IMR-90 (cell line): ENCODE data around the gene POLRMT. TPM values are rescaled to one million over a fixed set of nuclear protein-coding genes. Genes with fewer than 3 reads are reported as not detected.

Experiments used
- ATAC-seq: fragments of 200-7000 bp; cut with Tn5 transposase; 2 replicates; pipeline ENCODE4 v1.9.1; 2020; ENCODE audit warnings: low read depth, mild to moderate bottlenecking, moderate library complexity
- BruUV-seq: library from RNA; stranded (reverse); fragments of 400-500 nt; replicated peaks from 2 replicates; lab custom pipeline; 2021; lab: Mats Ljungman, UMichigan
- CTCF ChIA-PET: fragments of 300-600 bp; formaldehyde crosslinking; extraction: SDS; loops from one replicate; lab custom pipeline; 2021; ENCODE audit warnings: antibody characterized with exemption; lab: Yijun Ruan, JAX
- POLR2A ChIA-PET: fragments of 300-600 bp; sonication (Branson Sonifier 250); formaldehyde crosslinking; loops from one replicate; lab custom pipeline; 2022; ENCODE audit warnings: antibody characterized with exemption; ENCODE audit not compliant: unreplicated experiment; lab: Charles Lee
- DNase-seq: peaks from one replicate; pipeline ENCODE4 v3.0.0; 2013
- H2AFZ ChIP-seq: replicated peaks from 2 replicates; pipeline ENCODE3; 2013; ENCODE audit warnings: low read length, mild to moderate bottlenecking; ENCODE audit not compliant: poor library complexity
- H2AK5ac ChIP-seq: 2 replicates; pipeline ENCODE4 v1.6.1; 2013; ENCODE audit warnings: low read depth, low read length, inconsistent platforms
- H2AK9ac ChIP-seq: replicated peaks from 2 replicates; pipeline ENCODE3; 2013; ENCODE audit warnings: mild to moderate bottlenecking, low read depth, low read length, moderate library complexity; ENCODE audit not compliant: poor library complexity
- H2BK120ac ChIP-seq: 2 replicates; pipeline ENCODE4 v1.6.1; 2013; ENCODE audit warnings: low read depth, low read length, inconsistent platforms
- H2BK15ac ChIP-seq: 3 replicates; pipeline ENCODE4 v1.6.1; 2013; ENCODE audit warnings: low read depth, low read length, inconsistent platforms
- H2BK20ac ChIP-seq: 2 replicates; pipeline ENCODE4 v1.6.1; 2013; ENCODE audit warnings: low read depth, mild to moderate bottlenecking, inconsistent platforms, low read length, moderate library complexity
- H2BK5ac ChIP-seq: 2 replicates; pipeline ENCODE4 v1.6.1; 2013; ENCODE audit warnings: mild to moderate bottlenecking, low read depth, low read length, inconsistent platforms; ENCODE audit not compliant: poor library complexity, severe bottlenecking
- H3K14ac ChIP-seq: replicated peaks from 2 replicates; pipeline ENCODE4 v1.6.1; 2013; ENCODE audit warnings: low read depth, low read length, inconsistent platforms
- H3K18ac ChIP-seq: 2 replicates; pipeline ENCODE4 v1.6.1; 2013; ENCODE audit warnings: low read depth, low read length, control low read depth
- H3K23ac ChIP-seq: 2 replicates; pipeline ENCODE4 v1.6.1; 2013; ENCODE audit warnings: low read depth, low read length, inconsistent platforms
- H3K27ac ChIP-seq: 2 replicates; pipeline ENCODE4 v1.5.1; 2013; ENCODE audit warnings: mild to moderate bottlenecking, control low read depth, low read length; ENCODE audit not compliant: insufficient read depth
- H3K27me3 ChIP-seq: 2 replicates; pipeline ENCODE4 v1.6.1; 2013; ENCODE audit warnings: low read length; ENCODE audit not compliant: control insufficient read depth, insufficient read depth
- H3K36me3 ChIP-seq: 2 replicates; pipeline ENCODE4 v1.6.1; 2013; ENCODE audit warnings: low read length, mixed read lengths; ENCODE audit not compliant: control insufficient read depth, insufficient read depth
- H3K4ac ChIP-seq: 2 replicates; pipeline ENCODE4 v1.6.1; 2013; ENCODE audit warnings: low read depth, low read length, inconsistent platforms
- H3K4me1 ChIP-seq: 2 replicates; pipeline ENCODE4 v1.6.1; 2013; ENCODE audit warnings: low read length, mixed read lengths; ENCODE audit not compliant: control insufficient read depth, insufficient read depth
- H3K4me2 ChIP-seq: 2 replicates; pipeline ENCODE4 v1.6.1; 2013; ENCODE audit warnings: low read depth, mild to moderate bottlenecking, control low read depth, low read length, moderate library complexity
- H3K4me3 ChIP-seq: 2 replicates; pipeline ENCODE4 v1.5.1; 2013; ENCODE audit warnings: low read depth, mild to moderate bottlenecking, control low read depth, low read length, moderate library complexity; ENCODE audit not compliant: insufficient read depth
- H3K56ac ChIP-seq: 2 replicates; pipeline ENCODE4 v1.6.1; 2013; ENCODE audit warnings: low read length, inconsistent platforms; ENCODE audit not compliant: insufficient read depth; ENCODE audit errors: extremely low read depth
- H3K79me1 ChIP-seq, 2 experiments: 2 replicates each; pipeline ENCODE4 v1.6.1; 2013; ENCODE audit warnings: low read length in 2 of 2, inconsistent platforms in 1 of 2, low read depth in 1 of 2
- H3K9ac ChIP-seq: 2 replicates; pipeline ENCODE4 v1.6.1; 2013; ENCODE audit warnings: low read depth, low read length, control low read depth
- H3K9me1 ChIP-seq: 2 replicates; pipeline ENCODE4 v1.6.1; 2013; ENCODE audit warnings: low read length, inconsistent platforms; ENCODE audit not compliant: insufficient read depth
- H3K9me3 ChIP-seq: 2 replicates; pipeline ENCODE4 v1.6.1; 2013; ENCODE audit warnings: low read length; ENCODE audit not compliant: control insufficient read depth, insufficient read depth
- H4K20me1 ChIP-seq: 2 replicates; pipeline ENCODE4 v1.6.1; 2013; ENCODE audit warnings: low read length, inconsistent platforms; ENCODE audit not compliant: insufficient read depth
- H4K5ac ChIP-seq: 2 replicates; pipeline ENCODE4 v1.6.1; 2013; ENCODE audit warnings: mild to moderate bottlenecking, low read depth, low read length, control low read depth
- H4K8ac ChIP-seq, 2 experiments: 2 replicates each; pipeline ENCODE4 v1.6.1; 2013; ENCODE audit warnings: low read depth in 2 of 2, low read length in 2 of 2, control low read depth in 1 of 2, inconsistent platforms in 1 of 2
- H4K91ac ChIP-seq: 2 replicates; pipeline ENCODE4 v1.6.1; 2013; ENCODE audit warnings: low read depth, low read length, inconsistent platforms; ENCODE audit not compliant: insufficient read depth
- CTCF ChIP-seq: conservative IDR thresholded peaks from 2 replicates; pipeline ENCODE4 v1.5.1; 2012; ENCODE audit warnings: mild to moderate bottlenecking, low read depth, low read length, improper control_type of control experiment
- MAZ ChIP-seq: IDR thresholded peaks from 2 replicates; pipeline ENCODE4 v1.6.1; 2012; ENCODE audit warnings: low read depth, mild to moderate bottlenecking, low read length, improper control_type of control experiment, moderate library complexity, borderline replicate concordance
- MXI1 ChIP-seq: IDR thresholded peaks from 2 replicates; pipeline ENCODE4 v1.6.1; 2012; ENCODE audit warnings: low read depth, mild to moderate bottlenecking, low read length, moderate library complexity, borderline replicate concordance
- RAD21 ChIP-seq: IDR thresholded peaks from 2 replicates; pipeline ENCODE4 v1.6.1; 2012; ENCODE audit warnings: low read length, improper control_type of control experiment
- RCOR1 ChIP-seq: IDR thresholded peaks from 2 replicates; pipeline ENCODE4 v1.6.1; 2012; ENCODE audit warnings: mild to moderate bottlenecking, low read length, improper control_type of control experiment; ENCODE audit not compliant: insufficient replicate concordance
- SMC3 ChIP-seq: fragments of 150-350 bp; IDR thresholded peaks from 2 replicates; pipeline ENCODE4 v1.6.1; 2016; ENCODE audit warnings: low read depth, mild to moderate bottlenecking, antibody characterized with exemption, low read length, moderate library complexity
- WGBS, 2 experiments: methylation state at CpG; one replicate each; pipeline versions ENCODE4 v1.1.5 to v1.1.7; 2013; ENCODE audit warnings: missing lambda C conversion rate in 2 of 2; ENCODE audit not compliant: insufficient read length in 1 of 2; ENCODE audit errors: extremely low coverage in 2 of 2; 5-methylcytosine and 5-hydroxymethylcytosine counted together
- dilution Hi-C: fragments of 300-500 bp; cut with HindIII; formaldehyde crosslinking; loops from one replicate; pipeline ENCODE4 v1.14.3; 2018; ENCODE audit warnings: low sequenced_read_pairs; ENCODE audit not compliant: unreplicated experiment
- in situ Hi-C: fragments of 300-500 bp; cut with MboI; formaldehyde crosslinking; loops from 3 replicates; pipeline ENCODE4 v1.14.3; 2019; ENCODE audit warnings: low sequenced_read_pairs, inconsistent platforms, mixed read lengths
- intact Hi-C: fragments of 100-400 bp; cut with micrococcal nuclease; formaldehyde crosslinking; loops from 2 replicates; pipeline ENCODE4 v1.10.0; 2022
- polyA plus RNA-seq, 3 experiments: library from polyadenylated mRNA; depleted of rRNA; stranded (reverse); fragments of >200 nt; gene quantifications; 2 replicates each; pipeline ENCODE4 v1.2.3, GENCODE V29; 2012; ENCODE audit warnings: low replicate concordance in 1 of 3
- total RNA-seq: library from RNA; depleted of rRNA; stranded (reverse); fragments of >200 nt; gene quantifications from 2 replicates; pipeline ENCODE4 v1.2.3, GENCODE V29; 2012

The POLRMT gene
- total and polyA plus RNA-seq, 2 of the 4 experiments (the other 2 are of a cell fraction), result 9.9 to 29.6 TPM

DNA sequence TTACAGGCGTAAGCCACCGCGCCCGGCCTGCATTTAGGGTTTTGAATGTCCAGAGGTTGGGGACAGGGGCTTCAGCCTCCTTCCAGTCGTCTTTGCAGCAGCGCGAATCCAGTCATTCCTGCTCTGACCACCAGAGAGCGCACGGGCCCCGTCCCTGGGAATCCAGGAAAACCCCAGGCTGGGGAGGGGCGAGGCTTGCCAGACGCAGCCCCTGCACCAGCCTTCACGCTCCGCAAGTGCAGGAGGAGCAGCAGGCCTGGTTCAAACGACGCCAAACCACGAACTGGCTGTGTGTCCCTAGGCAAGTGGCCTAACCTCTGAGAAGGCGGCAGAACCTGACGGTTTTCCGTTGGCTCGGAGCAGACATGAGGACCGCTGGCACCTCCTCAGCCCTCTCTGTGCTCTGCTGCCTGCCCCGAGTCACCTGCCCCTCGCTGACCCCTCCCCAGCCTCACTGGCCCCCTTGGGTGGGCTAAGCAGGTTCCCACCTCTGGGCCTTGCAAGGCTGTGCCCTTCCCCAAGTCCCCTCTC lies 31.6 kb upstream of the POLRMT start:
- H3K9me1 ChIP-seq, result no peaks in the 10 kb centered on the region
- H3K18ac ChIP-seq, result no peak overlapping the region
- H3K4me3 ChIP-seq, result no peak overlapping the region
- H3K27ac ChIP-seq, result no peak overlapping the region
- intact Hi-C loops, result loop anchor here (1.0 to 10.0 kb wide), 4 partner anchors 69 to 256 kb away; partner anchors contain the start of gene R3HDM4
- CTCF ChIA-PET, result no interaction called here
- BruUV-seq, result no TSS peak
- peak overlapping the region; percentile 41; the same call in 1 of the 2 replicates for H2AK5ac ChIP-seq
- ATAC-seq (peak; percentile 47), DNase-seq (peak; percentile 70)
- peak overlapping the region; percentile 54 for H2BK120ac ChIP-seq
- 0 out of 2 replicates have a peak, but pooled peaks cover 2% of the 10 kb centered on the region for H3K9me3 ChIP-seq
- H2BK15ac ChIP-seq, result no peak overlapping the region
- WGBS, 2 experiments, result 3% methylated on average over 9 of the region's 24 CpGs; no CpG with 5 or more reads in 1 of the 2 experiments
- POLR2A ChIA-PET, result no interaction called here
- in situ Hi-C loops, result loop anchor here (5.0 kb wide), 1 partner anchor 67 kb away; no protein-coding TSS in a partner anchor
- peaks cover 14% of the 10 kb centered on the region for H3K4me1 ChIP-seq
- no peak overlapping the region for H3K23ac ChIP-seq
- peak overlapping the region in 1 of 2 experiments; percentile 91; a peak in 2 of 4 replicates for H4K8ac ChIP-seq
- no peaks in the 10 kb centered on the region for H3K36me3 ChIP-seq
- peaks cover 23% of the 10 kb centered on the region for H4K20me1 ChIP-seq
- H3K27me3 ChIP-seq, result no peaks in the 10 kb centered on the region
- H3K9ac ChIP-seq, result no peak overlapping the region
- peak overlapping the region; percentile 34; the same call in 1 of the 2 replicates for H3K14ac ChIP-seq
- H3K79me1 ChIP-seq, result peaks cover 0 to 28% of the 10 kb centered on the region in 2 experiments; a peak in 2 of 4 replicates
- H4K5ac ChIP-seq, result peak overlapping the region; percentile 68; the same call in 1 of the 2 replicates
- H2BK20ac ChIP-seq, result no peak overlapping the region
- H3K4ac ChIP-seq, result peak overlapping the region; percentile 38
- peak; percentile 94 for TF ChIP-seq CTCF
- peak; percentile 97 for TF ChIP-seq SMC3
- no peak for TF ChIP-seq RCOR1
- peak; percentile 93 for TF ChIP-seq RAD21
- no peak for TF ChIP-seq MXI1
- TF ChIP-seq MAZ, result peak; percentile 72; the same call in 1 of the 2 replicates
- peak overlapping the region; percentile 77 for H3K4me2 ChIP-seq
- H4K91ac ChIP-seq, result peak overlapping the region; percentile 26; the same call in 1 of the 2 replicates
- H2AFZ ChIP-seq, result peak overlapping the region; percentile 93
- no peak overlapping the region for H2BK5ac ChIP-seq
- H3K56ac ChIP-seq, result no peak overlapping the region
- H2AK9ac ChIP-seq, result peak overlapping the region; percentile 60
- dilution Hi-C loops, result no loop called here
